HEK293 (cell line): ENCODE results near the gene CLK1.
"Not testable (repeated sequence)": the region's sequence is repeated elsewhere in the genome, so short reads cannot be mapped to it uniquely, and the experiment has no call there.

Experiments used
- BCL11A ChIP-seq: fragments of 450-650 bp; formaldehyde crosslinking; IDR thresholded peaks from 2 replicates; pipeline ENCODE4 v1.5.1; 2016; ENCODE audit warnings: low read depth, missing biosample characterization, missing genetic modification characterization
- SETDB1 ChIP-seq: IDR thresholded peaks from one replicate; pipeline ENCODE4 v1.6.1; 2017; ENCODE audit warnings: mild to moderate bottlenecking, low read length, moderate library complexity, mixed read lengths; ENCODE audit not compliant: insufficient read length
- TF ChIP-seq, protein P1 (sequence below): fragments of 450-650 bp; formaldehyde crosslinking; IDR thresholded peaks from 2 replicates; pipeline ENCODE4 v1.5.1; 2016; ENCODE audit warnings: missing biosample characterization, missing genetic modification characterization

DNA sequence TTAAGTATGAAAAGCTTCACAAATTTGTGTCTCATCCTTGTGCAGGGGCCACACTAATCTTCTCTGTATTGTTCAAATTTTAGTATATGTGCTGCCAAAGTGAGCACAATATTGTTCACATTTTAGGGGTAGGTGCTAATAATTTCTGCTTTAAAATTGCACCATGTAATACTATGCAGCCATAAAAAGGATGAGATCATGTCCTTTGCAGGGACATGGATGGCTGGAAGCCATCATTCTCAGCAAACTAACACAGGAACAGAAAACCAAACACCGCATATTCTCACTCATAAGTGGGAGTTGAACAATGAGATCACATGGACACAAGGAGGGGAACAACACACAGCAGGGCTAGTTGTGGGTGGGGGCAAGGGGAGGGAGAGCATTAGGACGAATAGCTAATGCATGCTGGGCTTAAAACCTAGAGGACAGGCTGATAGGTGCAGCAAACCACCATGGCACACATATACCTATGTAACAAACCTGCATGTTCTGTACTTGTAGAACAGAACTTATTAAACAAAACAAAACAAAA is 17.3 kb upstream of the CLK1 start:
- TF ChIP-seq, protein P1, sequence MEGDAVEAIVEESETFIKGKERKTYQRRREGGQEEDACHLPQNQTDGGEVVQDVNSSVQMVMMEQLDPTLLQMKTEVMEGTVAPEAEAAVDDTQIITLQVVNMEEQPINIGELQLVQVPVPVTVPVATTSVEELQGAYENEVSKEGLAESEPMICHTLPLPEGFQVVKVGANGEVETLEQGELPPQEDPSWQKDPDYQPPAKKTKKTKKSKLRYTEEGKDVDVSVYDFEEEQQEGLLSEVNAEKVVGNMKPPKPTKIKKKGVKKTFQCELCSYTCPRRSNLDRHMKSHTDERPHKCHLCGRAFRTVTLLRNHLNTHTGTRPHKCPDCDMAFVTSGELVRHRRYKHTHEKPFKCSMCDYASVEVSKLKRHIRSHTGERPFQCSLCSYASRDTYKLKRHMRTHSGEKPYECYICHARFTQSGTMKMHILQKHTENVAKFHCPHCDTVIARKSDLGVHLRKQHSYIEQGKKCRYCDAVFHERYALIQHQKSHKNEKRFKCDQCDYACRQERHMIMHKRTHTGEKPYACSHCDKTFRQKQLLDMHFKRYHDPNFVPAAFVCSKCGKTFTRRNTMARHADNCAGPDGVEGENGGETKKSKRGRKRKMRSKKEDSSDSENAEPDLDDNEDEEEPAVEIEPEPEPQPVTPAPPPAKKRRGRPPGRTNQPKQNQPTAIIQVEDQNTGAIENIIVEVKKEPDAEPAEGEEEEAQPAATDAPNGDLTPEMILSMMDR (tag by site-specific recombination) = not testable (repeated sequence)
- TF ChIP-seq SETDB1, BCL11A: not testable (repeated sequence)
